NB4 (cell line): ENCODE measurements around the gene DDC.

Experiments
- DNase-seq: peaks from one replicate; pipeline ENCODE4 v3.0.0; 2010; ENCODE audit warnings: low read depth
- H3K4me3 ChIP-seq: one replicate; pipeline ENCODE4 v1.5.1; 2011; ENCODE audit warnings: mild to moderate bottlenecking, low read depth, low read length, moderate library complexity
- CTCF ChIP-seq: IDR thresholded peaks from one replicate; pipeline ENCODE4 v1.5.1; 2012; ENCODE audit warnings: low read depth, low read length
- MAX ChIP-seq: IDR thresholded peaks from 2 replicates; pipeline ENCODE4 v1.6.1; 2011; ENCODE audit warnings: low read depth, low read length
- MYC ChIP-seq: IDR thresholded peaks from 2 replicates; pipeline ENCODE4 v1.6.1; 2011; ENCODE audit warnings: low read depth, low read length
- POLR2A ChIP-seq: IDR thresholded peaks from 2 replicates; pipeline ENCODE4 v1.6.1; 2011; ENCODE audit warnings: mild to moderate bottlenecking; ENCODE audit not compliant: insufficient read length; ENCODE audit errors: extremely low read depth

The DDC gene

GRCh38 chr7:50426280-50427045 lies 138.7 kb downstream of the DDC start:
- DNase-seq = no peak
- TF ChIP-seq CTCF = no peak
- no peak for TF ChIP-seq MYC
- TF ChIP-seq MAX = no peak
- TF ChIP-seq POLR2A = no peak
- no peak overlapping the region for H3K4me3 ChIP-seq

- H3K4me3 ChIP-seq = no peak overlapping the region
- TF ChIP-seq POLR2A (no peak), CTCF (no peak), MAX (no peak), MYC (no peak)
Measured at GRCh38 chr7:50425318-50425717, 139.9 kb downstream of the DDC start.

GRCh38 chr7:50423860-50424259 lies 141.3 kb downstream of the DDC start:
- H3K4me3 ChIP-seq = no peak overlapping the region
- TF ChIP-seq MYC (no peak), CTCF (no peak)
- peak; percentile 85 for DNase-seq

More at GRCh38 chr7:50425318-50425717, 139.9 kb downstream of the DDC start:
- DNase-seq = no peak

- no peak overlapping the region for H3K4me3 ChIP-seq
- no peak for TF ChIP-seq MYC
- no peak for TF ChIP-seq MAX
- no peak for TF ChIP-seq POLR2A
- no peak for TF ChIP-seq CTCF
- no peak for DNase-seq
Measured at GRCh38 chr7:50422858-50423257, 142.3 kb downstream of the DDC start.

- TF ChIP-seq MYC (no peak), POLR2A (no peak), MAX (no peak), CTCF (no peak)
- no peak for DNase-seq
- no peak overlapping the region for H3K4me3 ChIP-seq
Measured at GRCh38 chr7:50421043-50421442, 144.2 kb downstream of the DDC start.
